ENCODE results near the gene UBE2E2.

DNA sequence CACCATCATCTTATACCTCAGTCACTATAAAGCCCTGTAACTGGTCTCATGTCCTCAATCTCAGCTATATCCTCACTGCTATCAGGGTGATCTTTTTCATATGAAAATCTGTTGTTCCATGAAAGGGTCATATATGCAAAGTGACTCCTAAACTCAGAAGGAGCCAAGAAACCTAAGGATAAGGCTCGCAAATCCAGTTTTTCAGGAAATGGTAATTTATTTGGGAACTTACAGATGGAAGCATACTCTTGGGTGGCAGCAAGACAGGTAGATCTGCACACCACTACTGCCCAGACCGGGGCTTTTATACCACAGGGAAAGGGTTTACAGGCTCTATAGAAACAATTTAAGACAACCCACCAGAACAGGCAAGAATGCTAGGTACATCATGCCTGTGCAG, 272.3 kb downstream of the UBE2E2 start:
- TF ChIP-seq YY1 (IDR thresholded peaks at IDR 0.05; ENCODE audit: insufficient read depth, insufficient read length) (no peak), ZNF274 (IDR thresholded peaks at IDR 0.05; ENCODE audit: low read depth, low read length) (no peak), SUZ12 (IDR thresholded peaks at IDR 0.05; ENCODE audit: extremely low read depth, insufficient read depth, insufficient read length) (no peak)

Measured in NT2/D1 (cell line).